DMS153 treated with DMSO at 0.1 percent for 48 hours (cell line): ENCODE results near the gene MFNG.

Experiments
- DNase-seq: peaks from one replicate; lab custom pipeline; 2025; ENCODE audit not compliant: unreplicated experiment; lab: John Stamatoyannopoulos, UW

The MFNG gene

DNA sequence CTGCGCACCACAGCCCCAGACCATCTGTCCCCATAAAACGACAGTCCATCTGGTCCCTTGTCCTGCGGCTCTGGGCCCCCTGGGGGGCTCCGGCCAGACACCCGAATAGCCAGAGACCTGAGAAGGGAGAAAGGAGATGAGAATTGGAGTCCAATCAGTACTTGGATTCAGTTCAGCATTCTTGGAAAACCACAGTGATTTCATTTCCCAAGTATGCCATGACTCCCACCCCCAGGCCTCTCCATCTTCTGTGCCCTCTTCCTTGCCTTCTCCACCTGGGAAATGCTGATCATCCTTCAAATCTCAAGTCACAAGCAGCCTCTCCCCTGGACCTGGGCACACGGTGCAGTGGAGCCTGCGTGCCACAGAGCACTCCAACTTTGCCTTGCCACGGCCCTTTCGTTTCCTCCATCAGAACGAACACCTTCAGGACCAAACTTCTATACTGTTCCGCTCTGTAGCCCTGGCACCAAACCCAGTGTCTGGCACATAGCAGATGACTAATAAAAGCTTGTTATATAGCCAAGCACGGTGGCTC lies 10.9 kb upstream of the MFNG start:
- no peak for DNase-seq

DNA sequence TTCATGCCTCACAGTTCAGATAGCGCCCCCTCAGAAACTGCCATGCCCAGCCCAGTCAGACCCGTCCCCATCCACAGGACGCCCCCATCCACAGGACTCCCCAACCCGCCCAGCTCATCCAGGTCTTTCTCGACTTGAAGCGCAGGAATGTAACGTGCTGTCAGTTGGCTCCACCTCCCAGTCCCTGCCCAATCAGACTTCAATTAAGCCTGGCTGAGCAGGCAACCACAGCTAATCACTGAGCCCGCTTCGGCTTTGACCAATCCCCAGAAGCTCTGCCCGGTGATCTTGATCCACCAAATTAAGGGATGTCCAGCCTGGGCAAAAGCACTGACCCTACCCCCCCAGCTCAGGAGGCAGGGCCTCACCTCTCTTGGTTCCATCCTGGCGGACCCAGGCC lies 10.5 kb upstream of the MFNG start:
- no peak for DNase-seq

DNA sequence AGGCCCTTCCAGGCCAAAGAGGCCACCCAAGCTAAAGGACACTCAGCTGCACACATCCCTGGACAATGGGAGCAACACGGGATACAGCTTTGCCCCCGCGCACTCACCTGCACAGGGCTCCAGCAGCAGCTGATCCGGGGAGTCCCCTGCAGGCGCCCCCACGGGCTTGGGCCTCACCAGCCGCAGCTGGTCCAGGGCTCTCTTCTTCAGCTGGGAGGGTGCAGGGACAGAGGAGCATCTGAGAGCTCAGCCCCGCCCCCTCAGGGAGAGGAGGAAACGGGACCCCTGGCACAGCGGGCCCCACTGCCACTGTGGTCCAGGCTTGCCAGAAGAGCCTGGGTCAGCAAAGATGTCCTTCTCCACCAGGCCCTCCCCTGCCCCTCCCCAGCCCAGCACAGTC lies 7.8 kb upstream of the MFNG start:
- DNase-seq, result no peak

DNA sequence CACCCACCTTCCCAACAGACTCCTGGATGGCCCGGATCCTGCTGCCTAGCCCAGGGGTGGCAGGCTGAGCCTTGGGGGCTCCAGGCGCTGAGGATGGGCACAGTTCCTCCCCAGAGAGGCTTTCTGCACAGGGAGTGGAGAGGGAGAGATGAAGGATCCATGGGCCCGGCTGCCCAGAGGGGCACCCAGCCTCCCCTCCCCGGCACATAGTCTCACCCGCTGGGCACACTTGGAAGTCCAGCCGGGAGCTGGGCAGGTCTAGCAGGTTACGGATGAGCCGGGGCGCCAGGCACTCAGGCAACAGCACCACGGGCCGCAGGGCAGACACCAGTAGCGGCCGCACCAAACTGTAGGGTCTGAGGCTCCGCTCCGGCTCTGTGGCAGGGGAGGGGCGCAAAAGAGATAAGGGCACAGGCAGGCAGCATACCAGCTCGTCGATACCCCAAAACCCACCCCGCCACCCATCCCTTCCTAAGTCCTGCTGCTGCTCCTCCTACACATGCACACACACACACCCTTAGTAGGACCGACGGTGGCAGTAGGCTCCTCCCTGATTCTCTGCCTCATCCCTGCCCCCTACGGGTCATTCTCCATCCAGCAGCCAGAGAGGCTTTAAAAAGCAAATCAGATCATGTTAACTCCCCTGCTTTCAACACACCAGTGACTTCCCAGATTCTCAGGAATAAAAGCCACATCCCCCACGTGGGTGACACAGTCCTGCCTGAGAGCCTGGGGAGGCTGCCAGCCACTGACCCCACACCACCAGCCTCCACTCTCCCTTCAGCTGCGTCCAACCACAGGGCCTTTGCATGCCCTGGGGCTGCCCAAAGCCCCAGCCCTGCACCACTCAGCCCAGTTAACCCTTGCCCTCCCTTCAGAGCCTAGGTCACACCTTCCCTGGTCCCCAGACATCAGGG lies 6.5 kb upstream of the MFNG start:
- DNase-seq, result no peak

DNA sequence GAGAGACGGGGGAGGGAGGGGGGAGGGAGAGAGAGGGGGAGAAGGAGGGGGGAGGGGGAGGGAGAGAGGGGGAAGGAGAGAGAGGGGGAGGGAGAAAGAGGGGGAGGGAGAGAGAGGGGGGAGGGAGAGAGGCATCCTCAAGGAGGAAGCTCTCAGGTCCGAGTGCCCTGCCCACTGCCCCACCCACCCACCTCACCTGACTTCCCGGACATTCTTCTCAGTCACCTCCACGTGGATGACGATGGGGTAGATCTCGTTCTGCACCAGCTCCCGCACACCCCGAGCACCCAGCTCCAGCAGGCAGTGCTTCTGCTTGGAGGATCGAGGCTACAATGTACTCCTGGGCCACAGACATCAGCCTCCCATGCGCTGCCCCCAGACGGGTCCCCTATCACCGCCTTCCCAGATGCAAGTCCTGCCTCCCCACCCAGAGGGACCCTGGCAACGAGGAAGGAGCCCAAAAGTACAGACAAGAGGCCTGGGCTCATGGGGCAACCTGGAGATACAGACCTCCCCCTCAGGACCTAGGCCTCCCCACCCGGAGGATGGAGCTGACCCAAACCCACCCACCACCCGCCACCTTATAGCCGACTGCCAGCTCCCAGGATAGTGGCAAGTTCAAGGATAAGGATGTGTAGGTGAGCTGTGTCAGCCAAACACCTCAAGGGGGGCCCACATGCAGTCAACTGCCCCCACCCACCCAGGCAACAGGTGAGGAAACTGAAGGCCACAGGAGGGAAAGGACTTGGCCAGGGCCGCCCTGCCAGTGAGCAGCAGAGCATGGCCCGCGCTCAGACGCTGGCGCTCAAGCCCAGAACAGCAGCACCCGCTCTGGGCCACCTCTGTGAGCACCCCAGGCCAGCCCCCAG lies 5.6 kb upstream of the MFNG start:
- no peak for DNase-seq

DNA sequence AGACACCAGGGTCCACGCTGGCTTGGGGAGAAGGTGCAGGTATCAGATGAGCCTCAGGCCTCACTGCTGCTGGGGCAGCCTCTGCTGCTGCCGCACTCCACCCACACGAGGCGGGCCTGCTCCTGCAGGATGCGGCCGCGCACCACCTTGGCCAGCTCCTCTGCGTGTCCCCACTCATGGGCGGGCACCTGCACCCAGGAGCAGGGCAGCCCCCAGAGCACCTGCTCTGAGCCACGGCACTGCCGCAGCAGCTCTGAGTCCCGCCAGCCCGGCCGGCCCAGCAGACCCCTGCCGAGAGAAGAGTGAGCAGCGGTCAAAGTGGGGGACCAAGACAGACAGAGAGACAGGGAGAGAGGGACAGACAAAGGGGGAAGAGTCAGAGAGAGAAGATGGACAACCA lies 4.9 kb upstream of the MFNG start:
- DNase-seq, result no peak

DNA sequence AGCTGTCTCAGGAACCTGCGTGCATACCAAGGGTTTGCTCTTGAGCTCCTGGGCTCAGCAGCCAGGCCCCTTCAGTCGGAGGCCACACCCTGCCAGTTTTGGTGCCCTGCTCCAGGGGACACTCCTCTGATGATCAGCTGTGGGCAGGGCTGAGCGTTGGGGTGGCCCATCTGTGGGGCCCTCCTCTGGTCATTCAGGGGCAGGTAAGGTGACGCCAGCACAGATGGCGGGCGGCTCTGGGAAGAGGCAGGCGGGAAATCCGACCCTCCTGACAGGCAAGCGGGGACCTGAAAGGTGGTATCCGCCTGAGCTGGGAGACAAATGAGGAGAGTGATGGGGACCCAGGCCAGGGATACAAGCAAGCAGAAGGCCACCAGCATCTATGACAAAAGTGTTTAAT lies 3.8 kb upstream of the MFNG start:
- DNase-seq, result no peak

DNA sequence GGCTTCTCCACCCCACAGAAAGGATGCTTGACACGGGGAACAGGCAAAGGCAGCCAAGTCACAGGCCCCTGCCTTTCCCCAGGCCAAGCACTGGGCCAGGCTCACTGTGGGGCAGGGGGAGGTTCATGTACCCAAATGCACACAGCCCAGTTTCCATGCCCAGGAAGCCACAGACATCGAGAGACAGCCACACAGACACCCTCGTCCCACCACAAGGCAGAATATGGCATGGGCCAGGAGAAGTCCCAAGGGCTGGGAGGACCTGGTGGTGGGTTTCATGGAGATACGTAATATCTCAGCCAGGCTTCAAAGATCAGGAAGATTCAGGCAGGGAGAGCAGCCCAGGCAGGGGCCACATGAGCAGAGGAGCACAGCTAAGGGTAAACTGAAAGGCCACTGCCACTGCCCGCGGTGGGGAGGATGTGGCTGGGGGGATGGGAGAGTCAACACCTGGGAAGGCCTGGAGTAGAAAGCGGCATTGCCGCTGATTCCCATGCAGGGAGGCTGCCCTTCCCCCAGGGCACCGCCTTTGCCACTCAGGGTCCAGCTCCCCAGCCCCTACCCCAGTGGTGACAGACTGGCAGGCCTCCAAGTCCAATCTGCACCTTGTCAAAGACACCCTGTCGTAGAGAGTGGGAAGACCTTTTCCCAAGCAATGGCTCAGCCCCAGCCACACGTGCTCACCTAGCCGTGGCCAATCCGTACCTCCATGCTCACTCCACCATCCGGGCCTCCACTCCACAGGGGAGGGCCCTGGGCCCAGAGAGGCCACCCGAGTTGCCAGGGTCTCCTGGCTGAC lies 2.4 kb upstream of the MFNG start:
- DNase-seq, result no peak

DNA sequence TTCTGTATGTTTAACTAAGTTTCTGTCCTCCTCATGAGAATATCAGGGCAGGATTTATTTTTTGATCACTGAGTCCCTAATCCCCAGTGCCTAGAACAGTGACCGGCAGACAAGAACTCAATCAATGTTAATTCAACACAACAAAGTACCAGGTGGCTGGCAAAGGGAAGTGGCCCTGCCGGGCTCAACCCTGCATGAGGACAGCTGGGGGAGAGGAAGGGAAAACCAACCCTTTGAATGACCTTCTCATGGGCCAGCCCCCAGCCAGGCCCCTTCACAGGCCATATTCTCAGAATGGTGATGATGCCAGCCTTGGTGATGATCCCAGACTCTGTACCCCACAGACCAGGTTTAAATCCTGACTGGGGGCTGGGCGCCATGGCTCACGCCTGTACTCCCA lies 1.4 kb upstream of the MFNG start:
- DNase-seq, result no peak

DNA sequence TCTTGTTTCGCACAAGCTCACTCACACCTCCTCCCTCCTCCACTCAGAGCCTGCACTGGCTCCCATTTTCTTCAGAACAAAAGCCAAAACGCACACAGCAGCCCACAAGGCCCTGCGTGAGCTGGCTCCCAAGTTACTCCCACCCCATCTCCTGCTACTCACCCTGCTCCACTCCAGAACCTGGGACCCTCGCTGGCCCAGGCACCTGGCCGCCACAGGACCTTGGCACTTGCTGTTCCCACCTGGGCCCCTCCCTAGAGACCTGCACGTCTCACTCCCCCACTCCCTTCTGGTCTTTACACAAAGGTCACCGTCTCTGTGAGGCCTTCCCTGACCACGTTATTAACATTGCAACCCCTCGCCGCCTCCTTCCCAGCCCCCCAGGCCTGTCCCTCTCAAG lies 945 bp upstream of the MFNG start:
- no peak for DNase-seq

DNA sequence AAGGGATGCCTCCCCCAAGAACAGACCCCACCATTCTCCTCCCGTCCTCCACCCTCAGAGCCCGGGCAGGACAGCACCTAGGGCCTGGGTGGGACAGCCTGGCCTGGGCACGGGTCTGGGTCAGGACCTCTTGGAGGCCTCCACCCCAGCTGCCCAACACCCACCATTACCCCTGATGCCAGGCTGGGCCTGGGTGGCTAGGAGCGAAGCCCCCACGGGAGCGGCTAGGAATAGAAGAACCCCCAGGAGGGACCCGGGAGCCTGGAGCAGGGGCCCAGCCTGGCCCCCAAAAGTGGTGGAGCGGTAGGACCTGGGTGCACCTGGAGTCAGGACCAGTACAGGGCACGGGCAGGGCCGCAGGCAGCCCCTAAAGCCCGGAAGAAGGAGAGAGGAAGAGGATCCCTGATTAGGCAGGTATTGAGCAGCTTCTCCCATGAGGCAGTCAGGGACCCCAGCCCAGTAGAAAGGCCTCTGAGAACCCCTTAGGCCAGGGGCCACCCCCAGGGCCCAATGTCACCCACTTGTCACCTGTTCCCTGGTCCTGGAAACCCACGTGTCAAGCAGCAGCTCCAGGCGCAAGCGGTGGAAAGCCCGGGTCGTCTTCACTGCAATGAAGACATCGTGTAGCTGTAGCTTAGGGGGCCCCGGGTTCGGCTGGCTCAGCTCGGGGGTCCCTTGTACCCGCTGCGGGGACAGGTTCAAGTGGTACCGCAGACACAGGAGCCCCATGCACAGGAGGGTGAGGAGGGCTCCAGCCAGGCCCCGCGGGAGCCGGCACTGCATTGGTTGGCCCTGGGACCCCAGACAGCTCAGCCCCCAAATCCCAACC lies 575 bp downstream of the MFNG start:
- no peak for DNase-seq

DNA sequence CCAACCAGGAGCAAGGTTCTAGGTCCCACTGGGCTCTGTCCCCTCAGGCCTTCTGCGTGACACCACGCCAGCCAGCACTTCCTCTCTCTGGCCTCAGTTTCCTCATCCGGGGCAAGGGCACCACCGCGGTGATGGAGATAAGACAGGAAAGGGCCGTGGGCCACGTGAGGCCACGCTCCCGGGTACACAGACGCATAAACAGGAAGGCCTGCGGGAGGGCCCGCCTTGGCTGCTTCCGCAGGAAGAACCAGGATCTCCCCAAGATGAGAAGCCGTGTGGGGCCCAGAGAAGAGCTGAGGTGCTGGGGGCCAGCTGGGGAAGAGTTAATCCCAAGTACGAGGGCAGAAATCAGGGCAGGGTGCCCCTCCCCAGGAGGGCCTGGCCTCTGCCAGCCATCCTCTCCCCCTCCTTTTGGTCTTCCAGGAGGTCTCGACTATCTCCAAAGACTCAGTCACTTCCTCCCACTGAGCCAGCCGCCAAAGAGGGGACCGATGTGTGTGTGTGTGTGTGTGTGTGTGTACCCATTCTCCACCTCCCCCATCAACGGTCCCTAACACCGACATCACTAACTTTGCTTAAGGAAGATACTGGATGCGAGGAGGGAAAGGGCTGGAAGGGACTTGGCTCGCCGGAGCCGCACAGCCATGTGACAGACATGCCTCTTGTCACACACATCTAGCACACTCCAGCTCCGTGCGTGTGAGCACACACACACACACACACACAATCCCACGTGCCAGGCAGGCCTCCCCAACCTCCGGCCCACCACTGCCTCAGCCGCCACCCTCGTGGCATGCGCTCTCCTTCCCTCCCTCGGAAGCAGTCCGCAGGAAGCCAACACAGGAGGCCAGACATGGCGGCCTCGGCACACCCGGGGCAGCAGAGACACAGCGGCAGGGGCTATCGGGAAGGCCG lies 1.4 kb downstream of the MFNG start:
- DNase-seq, result no peak

DNA sequence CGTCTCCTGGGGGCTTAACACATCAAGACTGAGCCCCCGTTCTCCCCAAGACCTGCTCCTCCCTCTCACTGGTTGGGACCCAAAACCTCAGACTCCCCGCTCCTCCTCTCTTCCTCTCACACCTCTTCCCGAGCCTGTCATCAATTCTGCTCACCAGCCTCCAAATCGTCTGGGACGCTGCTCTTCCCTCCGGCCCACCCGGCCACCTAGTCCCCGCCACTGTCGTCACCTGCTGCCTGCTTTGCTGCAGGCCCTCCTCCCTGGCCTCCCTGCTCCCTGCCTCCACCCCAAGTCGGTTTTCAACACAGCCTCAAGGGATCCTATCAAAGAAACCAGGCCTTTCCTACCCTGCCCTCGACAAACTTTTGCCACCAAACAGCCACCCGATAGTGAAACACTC lies 3.1 kb downstream of the MFNG start:
- DNase-seq, result no peak

DNA sequence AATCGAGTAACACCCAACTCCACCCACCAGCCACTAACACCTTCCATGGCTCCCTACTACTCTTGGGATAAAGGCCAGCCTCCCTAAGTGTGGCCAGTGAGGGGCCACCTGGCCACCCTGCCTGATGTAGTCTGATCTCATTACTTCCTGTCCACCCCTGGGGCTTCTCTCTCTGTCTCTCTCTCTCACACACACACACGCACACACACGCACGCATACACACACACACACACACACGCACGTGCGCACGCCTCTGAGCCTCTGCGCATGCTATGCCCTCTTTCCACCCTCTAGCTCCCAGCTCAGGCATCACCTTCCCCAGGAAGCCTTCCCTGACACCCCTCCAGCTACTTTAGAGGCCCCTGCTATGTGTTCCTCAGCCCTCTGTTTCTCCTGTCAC lies 3.9 kb downstream of the MFNG start:
- DNase-seq, result no peak

DNA sequence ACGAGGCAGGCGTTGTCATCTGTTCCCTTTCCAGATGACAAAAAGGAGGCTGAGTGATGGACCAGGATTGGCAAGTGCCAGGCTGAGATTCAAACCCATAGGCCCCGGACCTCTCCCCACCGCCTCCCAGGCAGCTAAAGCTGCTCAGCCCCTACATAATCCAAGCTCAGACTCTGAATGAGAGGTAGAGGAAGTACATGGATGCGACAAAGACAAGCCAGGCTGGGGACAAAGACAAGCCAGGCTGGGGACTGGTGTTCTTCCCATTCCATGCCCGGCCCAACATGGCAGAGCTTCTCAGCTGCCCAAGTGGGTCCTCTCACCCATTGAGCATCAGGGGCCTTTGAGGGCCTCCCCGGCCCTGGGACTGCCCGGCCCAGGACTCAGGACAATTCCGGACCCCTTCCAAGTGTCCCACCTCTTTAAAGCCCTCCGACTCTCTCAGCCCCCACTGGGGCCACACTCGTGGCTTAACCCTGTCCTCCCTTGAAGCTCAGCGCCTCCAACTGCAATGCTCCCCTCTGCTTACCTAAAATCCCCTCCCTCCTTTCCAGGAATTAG lies 4.8 kb downstream of the MFNG start:
- no peak for DNase-seq

DNA sequence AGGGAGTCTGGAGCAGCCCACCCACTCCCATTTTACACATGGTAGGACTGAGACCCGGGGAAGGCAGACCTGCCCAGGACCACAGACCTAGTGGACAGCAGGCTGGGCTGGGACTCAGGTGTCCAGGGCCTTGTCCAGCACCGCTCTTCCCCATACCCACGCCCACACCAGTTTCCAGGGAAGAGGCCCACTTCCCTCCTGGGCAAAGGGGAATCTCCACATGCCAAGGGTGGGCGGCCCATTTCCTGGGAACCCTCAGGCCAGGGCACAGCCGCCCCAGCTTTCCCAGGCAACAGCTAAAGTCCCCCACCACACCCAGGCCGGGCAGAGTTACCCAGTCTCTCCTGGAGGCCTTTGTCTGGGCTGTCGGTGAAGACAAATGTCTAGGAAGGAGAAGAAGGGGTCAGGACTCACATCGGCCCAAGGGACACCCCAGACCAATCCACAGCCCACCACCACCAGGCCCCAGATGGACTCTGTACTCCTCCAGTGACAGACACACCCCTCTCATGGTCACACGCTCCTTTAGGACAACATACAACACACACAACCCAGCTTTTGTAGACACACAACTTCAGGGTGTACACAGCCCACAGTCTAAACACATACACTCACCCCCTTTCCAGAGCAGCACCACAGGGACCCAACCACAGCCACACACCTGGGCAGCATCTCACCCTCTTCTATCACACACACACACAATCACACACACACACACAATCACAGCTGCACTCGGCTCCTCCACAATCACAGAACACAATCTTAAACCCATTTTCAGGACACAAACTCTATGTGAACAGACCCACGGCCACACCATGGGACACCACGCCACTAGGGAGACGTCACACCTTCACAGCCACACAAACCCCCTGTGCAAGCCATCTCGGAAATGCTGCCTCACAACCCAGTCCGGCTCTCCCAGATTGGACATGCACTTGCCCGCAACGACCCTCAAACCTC lies 5.5 kb downstream of the MFNG start:
- DNase-seq, result no peak

DNA sequence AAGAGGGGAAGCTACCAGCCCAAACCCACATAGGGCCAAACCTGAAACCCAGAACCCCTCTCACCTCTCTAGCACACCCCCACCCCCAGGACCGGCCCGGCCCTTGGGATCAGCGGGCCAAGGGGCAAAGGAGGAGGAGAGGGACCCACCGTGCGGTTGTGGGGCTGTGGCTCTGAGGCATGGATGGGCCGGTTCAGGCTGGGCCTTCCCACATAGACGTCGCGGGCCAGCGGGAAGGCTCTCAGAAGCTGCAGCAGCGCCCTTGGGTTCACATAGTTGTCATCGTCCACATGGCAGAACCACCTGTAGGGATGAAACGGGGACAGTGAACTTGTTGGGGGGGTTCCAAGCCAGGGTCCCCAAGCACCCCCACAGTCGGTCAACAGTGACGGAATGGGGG lies 7.0 kb downstream of the MFNG start:
- no peak for DNase-seq
